ENCODE measurements around the gene JMJD8. TPM values are rescaled to one million over a fixed set of nuclear protein-coding genes. Genes with fewer than 3 reads are reported as not detected.

Gene JMJD8
- total and polyA plus RNA-seq, 2 donors (not counting 1 experiment from before 2014, with no cell fraction given) = 23.8 to 31.5 TPM

- peak overlapping the region; percentile 58 to 74 (median 68) for H3K4me3 ChIP-seq (replicated peaks in 1 of 4; ENCODE audit: control extremely low read depth in 1 of 4, insufficient read depth in 1 of 4, low read depth in 3 of 4, low read length in 4 of 4)
- H2AFZ ChIP-seq (ENCODE audit: low read length) = no peak overlapping the region
- no peaks in the 10 kb centered on the region for H3K27me3 ChIP-seq (ENCODE audit: control insufficient read depth, insufficient read depth, low read length)
- no peak for DNase-seq (ENCODE audit: low read depth in 2 of 2)
- peak overlapping the region; percentile 98 for H3K4me2 ChIP-seq (ENCODE audit: extremely low read depth, insufficient read depth, low read length)
- TF ChIP-seq CTCF (conservative IDR thresholded peaks at IDR 0.05 in 1 of 2, IDR thresholded peaks at IDR 0.05 in 1 of 2; ENCODE audit: low read depth in 1 of 2, low read length in 2 of 2) (peak; percentile 18 to 26), EZH2 (IDR thresholded peaks at IDR 0.05; ENCODE audit: low read length, missing control alignments) (no peak)
- peak overlapping the region; percentile 83 for H3K9ac ChIP-seq (ENCODE audit: insufficient read depth, low read length)
- no peaks in the 10 kb centered on the region for H3K9me3 ChIP-seq (ENCODE audit: control insufficient read depth, insufficient read depth, low read depth, low read length)
- H3K36me3 ChIP-seq (ENCODE audit: control insufficient read depth, insufficient read depth, low read length) = peaks cover 2% of the 10 kb centered on the region
- H3K4me1 ChIP-seq (ENCODE audit: control insufficient read depth, extremely low read depth, insufficient read depth, low read length) = peaks cover 8% of the 10 kb centered on the region
- peaks cover 6% of the 10 kb centered on the region for H3K79me2 ChIP-seq (ENCODE audit: control insufficient read depth, insufficient read depth, low read length)
- H4K20me1 ChIP-seq (ENCODE audit: control insufficient read depth, extremely low read depth, insufficient read depth, low read length) = no peaks in the 10 kb centered on the region
- H3K27ac ChIP-seq (ENCODE audit: insufficient read depth, low read length) = peak overlapping the region; percentile 88
Observed at GRCh38 chr16:648071-648780, 35.9 kb downstream of the JMJD8 start.

GRCh38 chr16:647173-647902 is 36.8 kb downstream of the JMJD8 start:
- H2AFZ ChIP-seq (ENCODE audit: low read length) = no peak overlapping the region
- no peak overlapping the region for H3K4me2 ChIP-seq (ENCODE audit: extremely low read depth, insufficient read depth, low read length)

More at GRCh38 chr16:647173-647902, 36.8 kb downstream of the JMJD8 start:
- Histone ChIP-seq H3K27me3 (ENCODE audit: control insufficient read depth, insufficient read depth, low read length) (no peaks in the 10 kb centered on the region), H3K9ac (ENCODE audit: insufficient read depth, low read length) (no peak overlapping the region), H3K79me2 (ENCODE audit: control insufficient read depth, insufficient read depth, low read length) (peaks cover 6% of the 10 kb centered on the region), H3K9me3 (ENCODE audit: control insufficient read depth, insufficient read depth, low read depth, low read length) (no peaks in the 10 kb centered on the region), H3K36me3 (ENCODE audit: control insufficient read depth, insufficient read depth, low read length) (no peaks in the 10 kb centered on the region), H3K4me1 (ENCODE audit: control insufficient read depth, extremely low read depth, insufficient read depth, low read length) (peaks cover 13% of the 10 kb centered on the region), H4K20me1 (ENCODE audit: control insufficient read depth, extremely low read depth, insufficient read depth, low read length) (no peaks in the 10 kb centered on the region), H3K27ac (ENCODE audit: insufficient read depth, low read length) (no peak overlapping the region), H3K4me3 (replicated peaks in 1 of 4; ENCODE audit: control extremely low read depth in 1 of 4, insufficient read depth in 1 of 4, low read depth in 3 of 4, low read length in 4 of 4) (no peak overlapping the region)
- no peak for DNase-seq (ENCODE audit: low read depth in 2 of 2)
- TF ChIP-seq EZH2 (IDR thresholded peaks at IDR 0.05; ENCODE audit: low read length, missing control alignments) (no peak), CTCF (conservative IDR thresholded peaks at IDR 0.05 in 1 of 2, IDR thresholded peaks at IDR 0.05 in 1 of 2; ENCODE audit: low read depth in 1 of 2, low read length in 2 of 2) (no peak)
